GM08714 (cell line): ENCODE measurements around the gene PHTF2.
"Not testable (repeated sequence)": the region's sequence is repeated elsewhere in the genome, so short reads cannot be mapped to it uniquely, and the experiment has no call there.

Source experiments
- H3K4me3 ChIP-seq: fragments of 200-500 bp; sonication (Bioruptor generic); 2 replicates; pipeline ENCODE4 v1.5.1; 2014; ENCODE audit warnings: mild to moderate bottlenecking, low read length, inconsistent platforms
- ZNF274 ChIP-seq: IDR thresholded peaks from 2 replicates; pipeline ENCODE4 v1.6.1; 2012; ENCODE audit warnings: mild to moderate bottlenecking, low read depth, low read length

The PHTF2 gene

GRCh38 chr7:77862691-77863090 is 64.1 kb downstream of the PHTF2 start:
- no peak for TF ChIP-seq ZNF274

GRCh38 chr7:77863860-77864259 is 65.3 kb downstream of the PHTF2 start:
- no peak for TF ChIP-seq ZNF274
- H3K4me3 ChIP-seq = no peak overlapping the region

More at GRCh38 chr7:77862691-77863090, 64.1 kb downstream of the PHTF2 start:
- no peak overlapping the region for H3K4me3 ChIP-seq

- TF ChIP-seq ZNF274 = no peak
Measured at GRCh38 chr7:77866370-77866769, 67.8 kb downstream of the PHTF2 start.

GRCh38 chr7:77866786-77867536 is 68.4 kb downstream of the PHTF2 start:
- no peak overlapping the region for H3K4me3 ChIP-seq
- no peak for TF ChIP-seq ZNF274

More at GRCh38 chr7:77866370-77866769, 67.8 kb downstream of the PHTF2 start:
- no peak overlapping the region for H3K4me3 ChIP-seq

GRCh38 chr7:77867537-77867865 is 68.9 kb downstream of the PHTF2 start:
- no peak for TF ChIP-seq ZNF274
- no peak overlapping the region for H3K4me3 ChIP-seq

GRCh38 chr7:77872256-77872655 is 73.7 kb downstream of the PHTF2 start:
- not testable (repeated sequence) for H3K4me3 ChIP-seq

- not testable (repeated sequence) for H3K4me3 ChIP-seq
Measured at GRCh38 chr7:77873416-77874327, 75.1 kb downstream of the PHTF2 start.

- H3K4me3 ChIP-seq = no peak overlapping the region
- no peak for TF ChIP-seq ZNF274
Measured at GRCh38 chr7:77877791-77878190, 79.2 kb downstream of the PHTF2 start.

GRCh38 chr7:77878500-77878899 is 79.9 kb downstream of the PHTF2 start:
- no peak for TF ChIP-seq ZNF274
- H3K4me3 ChIP-seq = no peak overlapping the region

- no peak for TF ChIP-seq ZNF274
- no peak overlapping the region for H3K4me3 ChIP-seq
Measured at GRCh38 chr7:77879272-77879671, 80.7 kb downstream of the PHTF2 start.

GRCh38 chr7:77881871-77882270 is 83.3 kb downstream of the PHTF2 start:
- H3K4me3 ChIP-seq = no peak overlapping the region
- no peak for TF ChIP-seq ZNF274

- TF ChIP-seq ZNF274 = no peak
- H3K4me3 ChIP-seq = no peak overlapping the region
Measured at GRCh38 chr7:77885155-77885554, 86.6 kb downstream of the PHTF2 start.

- TF ChIP-seq ZNF274 = no peak
- no peak overlapping the region for H3K4me3 ChIP-seq
Measured at GRCh38 chr7:77887567-77887966, 89.0 kb downstream of the PHTF2 start.

GRCh38 chr7:77888998-77889397 is 90.4 kb downstream of the PHTF2 start:
- no peak overlapping the region for H3K4me3 ChIP-seq
- TF ChIP-seq ZNF274 = no peak

GRCh38 chr7:77893813-77894212 is 95.2 kb downstream of the PHTF2 start:
- TF ChIP-seq ZNF274 = no peak
- H3K4me3 ChIP-seq = no peak overlapping the region

GRCh38 chr7:77894574-77895091 is 96.1 kb downstream of the PHTF2 start:
- H3K4me3 ChIP-seq = no peak overlapping the region
- no peak for TF ChIP-seq ZNF274
